ENCODE results near the gene PALD1. TPM values are rescaled to one million over a fixed set of nuclear protein-coding genes. Genes with fewer than 3 reads are reported as not detected.

PALD1 gene
- total RNA-seq, 4 donors from 2014 or later, result 1.4 to 5.2 (median 4.0) TPM

DNA sequence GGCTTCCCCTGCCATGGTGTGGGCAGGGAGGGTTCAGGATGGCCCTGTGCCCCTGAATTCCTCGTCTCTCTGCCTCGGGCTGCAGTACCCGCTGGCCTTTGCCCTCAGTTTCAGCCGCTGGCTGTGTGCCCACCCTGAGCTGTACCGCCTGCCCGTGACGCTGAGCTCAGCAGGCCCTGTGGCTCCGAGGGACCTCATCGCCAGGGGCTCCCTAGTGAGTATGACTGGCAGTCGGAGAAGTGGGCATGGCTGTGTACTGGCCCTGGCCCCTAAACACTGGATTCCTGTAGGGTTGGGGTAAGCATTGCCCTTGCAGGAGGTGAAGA, 59.6 kb downstream of the PALD1 start:
- H3K4me3 ChIP-seq, result no peak overlapping the region
- TF ChIP-seq EP300 (IDR thresholded peaks at IDR 0.05; ENCODE audit: low read depth), result no peak
- TF ChIP-seq, protein P1, sequence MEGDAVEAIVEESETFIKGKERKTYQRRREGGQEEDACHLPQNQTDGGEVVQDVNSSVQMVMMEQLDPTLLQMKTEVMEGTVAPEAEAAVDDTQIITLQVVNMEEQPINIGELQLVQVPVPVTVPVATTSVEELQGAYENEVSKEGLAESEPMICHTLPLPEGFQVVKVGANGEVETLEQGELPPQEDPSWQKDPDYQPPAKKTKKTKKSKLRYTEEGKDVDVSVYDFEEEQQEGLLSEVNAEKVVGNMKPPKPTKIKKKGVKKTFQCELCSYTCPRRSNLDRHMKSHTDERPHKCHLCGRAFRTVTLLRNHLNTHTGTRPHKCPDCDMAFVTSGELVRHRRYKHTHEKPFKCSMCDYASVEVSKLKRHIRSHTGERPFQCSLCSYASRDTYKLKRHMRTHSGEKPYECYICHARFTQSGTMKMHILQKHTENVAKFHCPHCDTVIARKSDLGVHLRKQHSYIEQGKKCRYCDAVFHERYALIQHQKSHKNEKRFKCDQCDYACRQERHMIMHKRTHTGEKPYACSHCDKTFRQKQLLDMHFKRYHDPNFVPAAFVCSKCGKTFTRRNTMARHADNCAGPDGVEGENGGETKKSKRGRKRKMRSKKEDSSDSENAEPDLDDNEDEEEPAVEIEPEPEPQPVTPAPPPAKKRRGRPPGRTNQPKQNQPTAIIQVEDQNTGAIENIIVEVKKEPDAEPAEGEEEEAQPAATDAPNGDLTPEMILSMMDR (IDR thresholded peaks at IDR 0.05), result no peak
- no peak for TF ChIP-seq POLR2A (IDR thresholded peaks at IDR 0.05)
- TF ChIP-seq POLR2AphosphoS5 (IDR thresholded peaks at IDR 0.05), result no peak
- H3K27me3 ChIP-seq, result no peaks in the 10 kb centered on the region
- WGBS, 2 donors (ENCODE audit: low coverage in 1 of 2), result 59% methylated on average over 10 of the region's 10 CpGs; no CpG with 5 or more reads in 1 of the 2 donors
- intact Hi-C loops (cut with DNase I; ENCODE audit: low total_unique reads), result no loop called here
- H3K9me3 ChIP-seq, result no peaks in the 10 kb centered on the region
- no peaks in the 10 kb centered on the region for H3K36me3 ChIP-seq
- H3K4me1 ChIP-seq, result no peaks in the 10 kb centered on the region
- DNase-seq, result no peak
- in situ Hi-C loops (cut with MboI; ENCODE audit: low pct_ligation_motif_present in 1 of 4, low pct_unique_long_range_greater_than_20kb in 1 of 4, low sequenced_read_pairs in 3 of 4), result loop anchor here in 1 of 4 donors (25.0 kb wide), 1 partner anchor 349 kb away; the partner anchor contains the start of gene PCBD1
- no peak overlapping the region for H3K27ac ChIP-seq

DNA sequence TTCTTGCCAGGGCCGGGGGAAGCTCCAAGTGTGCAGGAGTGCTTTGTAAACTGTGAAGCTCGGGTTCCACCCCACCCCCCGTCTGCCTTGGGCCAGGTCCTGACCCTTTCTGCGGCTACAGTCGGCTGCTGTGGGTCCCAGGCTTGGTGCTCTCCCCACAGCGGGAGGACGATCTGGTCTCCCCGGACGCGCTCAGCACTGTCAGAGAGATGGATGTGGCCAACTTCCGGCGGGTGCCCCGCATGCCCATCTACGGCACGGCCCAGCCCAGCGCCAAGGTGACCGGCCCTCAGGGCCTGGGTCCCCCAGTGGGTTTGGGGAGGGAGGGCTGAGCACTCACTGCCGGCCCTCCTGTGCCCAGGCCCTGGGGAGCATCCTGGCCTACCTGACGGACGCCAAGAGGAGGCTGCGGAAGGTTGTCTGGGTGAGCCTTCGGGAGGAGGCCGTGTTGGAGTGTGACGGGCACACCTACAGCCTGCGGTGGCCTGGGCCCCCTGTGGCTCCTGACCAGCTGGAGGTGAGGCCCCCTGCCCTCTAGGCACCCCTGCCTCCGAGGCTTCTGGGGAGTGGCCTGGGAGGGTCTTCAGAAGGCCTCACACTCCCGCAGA, 60.3 kb downstream of the PALD1 start:
- no peak overlapping the region for H3K4me3 ChIP-seq
- in situ Hi-C loops (cut with MboI; ENCODE audit: low pct_ligation_motif_present in 1 of 4, low pct_unique_long_range_greater_than_20kb in 1 of 4, low sequenced_read_pairs in 3 of 4) (loop anchor here in 1 of 4 donors (25.0 kb wide), 1 partner anchor 348 kb away; the partner anchor contains the start of gene PCBD1), intact Hi-C loops (cut with DNase I; ENCODE audit: low total_unique reads) (no loop called here)
- H3K27ac ChIP-seq, result no peak overlapping the region
- no peak for TF ChIP-seq POLR2A (IDR thresholded peaks at IDR 0.05)
- no peaks in the 10 kb centered on the region for H3K4me1 ChIP-seq
- no peak for DNase-seq
- WGBS, 2 donors (ENCODE audit: low coverage in 1 of 2), result 93% methylated on average over 22 of the region's 27 CpGs; no CpG with 5 or more reads in 1 of the 2 donors
- no peaks in the 10 kb centered on the region for H3K27me3 ChIP-seq
- no peaks in the 10 kb centered on the region for H3K36me3 ChIP-seq
- H3K9me3 ChIP-seq, result no peaks in the 10 kb centered on the region

DNA sequence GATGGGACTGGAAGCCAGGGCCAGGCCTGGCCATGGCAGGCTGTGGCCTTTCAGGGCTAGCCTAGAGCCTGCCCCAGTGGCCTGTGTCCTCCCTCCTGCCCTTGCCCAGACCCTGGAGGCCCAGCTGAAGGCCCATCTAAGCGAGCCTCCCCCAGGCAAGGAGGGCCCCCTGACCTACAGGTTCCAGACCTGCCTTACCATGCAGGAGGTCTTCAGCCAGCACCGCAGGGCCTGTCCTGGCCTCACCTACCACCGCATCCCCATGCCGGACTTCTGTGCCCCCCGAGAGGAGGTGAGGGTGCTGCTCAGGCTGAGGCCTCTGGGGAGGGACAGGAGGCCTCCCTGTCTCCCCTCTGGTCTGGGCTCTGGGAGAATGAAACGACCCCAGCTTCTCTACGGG, 60.9 kb downstream of the PALD1 start:
- no peaks in the 10 kb centered on the region for H3K4me1 ChIP-seq
- no peak for TF ChIP-seq EP300 (IDR thresholded peaks at IDR 0.05; ENCODE audit: low read depth)
- no peak for TF ChIP-seq POLR2A (IDR thresholded peaks at IDR 0.05)
- TF ChIP-seq, protein P1 (IDR thresholded peaks at IDR 0.05), result no peak
- TF ChIP-seq POLR2AphosphoS5 (IDR thresholded peaks at IDR 0.05), result no peak
- no peaks in the 10 kb centered on the region for H3K36me3 ChIP-seq
- DNase-seq, result no peak
- no peak overlapping the region for H3K27ac ChIP-seq
- whole genome bisulfite sequencing, 2 donors (ENCODE audit: low coverage in 1 of 2), result 62 to 75% methylated on average over 2 to 6 of the region's 7 CpGs
- intact Hi-C loops (cut with DNase I; ENCODE audit: low total_unique reads) (no loop called here), in situ Hi-C loops (cut with MboI; ENCODE audit: low pct_ligation_motif_present in 1 of 4, low pct_unique_long_range_greater_than_20kb in 1 of 4, low sequenced_read_pairs in 3 of 4) (loop anchor here in 1 of 4 donors (25.0 kb wide), 1 partner anchor 348 kb away; the partner anchor contains the start of gene PCBD1)
- no peak overlapping the region for H3K4me3 ChIP-seq
- no peaks in the 10 kb centered on the region for H3K9me3 ChIP-seq
- no peaks in the 10 kb centered on the region for H3K27me3 ChIP-seq

DNA sequence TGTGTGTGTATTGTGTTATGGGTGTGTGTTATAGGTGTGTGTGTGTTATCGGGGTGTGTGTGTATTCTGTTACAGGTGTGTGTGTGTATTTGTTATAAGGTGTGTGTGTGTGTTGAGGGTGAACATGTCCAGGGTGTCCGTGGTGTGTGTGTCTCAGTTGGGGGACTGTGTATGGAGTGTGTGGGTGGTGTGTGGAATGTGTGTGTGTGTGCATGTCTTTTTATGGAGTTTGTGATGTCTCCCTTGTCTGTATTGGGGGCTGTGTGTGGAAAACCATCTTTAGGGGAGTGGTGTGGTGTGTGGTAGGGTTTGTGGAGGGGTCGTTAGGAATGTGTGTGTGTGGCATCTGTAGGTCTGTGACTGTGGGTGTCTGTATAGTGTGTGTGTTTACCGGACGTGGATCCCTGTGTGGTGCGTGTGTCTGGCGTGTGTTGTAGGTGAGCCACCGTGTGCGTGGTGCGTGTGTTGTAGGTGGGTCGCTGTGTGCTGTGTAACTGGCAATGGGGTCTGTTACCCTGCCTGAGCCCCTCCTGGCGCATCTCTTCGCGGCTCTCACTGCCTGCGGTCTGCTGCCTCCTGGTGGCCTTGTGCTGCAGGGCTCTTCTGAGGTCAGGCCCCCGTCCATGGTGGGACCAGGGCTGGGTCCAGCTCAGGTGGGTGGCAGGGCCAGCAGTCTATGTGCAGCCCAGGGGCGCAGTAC, 61.7 kb downstream of the PALD1 start:
- WGBS, 2 donors (ENCODE audit: low coverage in 1 of 2), result 48 to 59% methylated on average over 2 to 17 of the region's 17 CpGs
- DNase-seq, result no peak
- no peak overlapping the region for H3K27ac ChIP-seq
- no peak overlapping the region for H3K4me3 ChIP-seq
- in situ Hi-C loops (cut with MboI; ENCODE audit: low pct_ligation_motif_present in 1 of 4, low pct_unique_long_range_greater_than_20kb in 1 of 4, low sequenced_read_pairs in 3 of 4), result loop anchor here (5.0 to 25.0 kb wide), 4 partner anchors 75 to 347 kb away; partner anchors contain the start of gene PCBD1 (in 1 of the 4)
- H3K9me3 ChIP-seq, result no peaks in the 10 kb centered on the region
- intact Hi-C loops (cut with DNase I; ENCODE audit: low total_unique reads), result loop anchor here (5.0 kb wide), 1 partner anchor 78 kb away; no protein-coding TSS in a partner anchor
- H3K27me3 ChIP-seq, result no peaks in the 10 kb centered on the region
- TF ChIP-seq POLR2A (IDR thresholded peaks at IDR 0.05), result no peak
- TF ChIP-seq POLR2AphosphoS5 (IDR thresholded peaks at IDR 0.05), result no peak
- TF ChIP-seq, protein P1 (IDR thresholded peaks at IDR 0.05), result peak; percentile 55 to 70 (median 62)
- no peak for TF ChIP-seq EP300 (IDR thresholded peaks at IDR 0.05; ENCODE audit: low read depth)
- H3K36me3 ChIP-seq, result no peaks in the 10 kb centered on the region
- H3K4me1 ChIP-seq, result no peaks in the 10 kb centered on the region
